Measurements from ENCODE around the gene VASP. TPM values are rescaled to one million over a fixed set of nuclear protein-coding genes. Genes with fewer than 3 reads are reported as not detected.

The VASP gene
- total and polyA plus RNA-seq, 2 of the 13 experiments (the other 11 are each of a cell fraction or from before 2014, with no cell fraction given) = 41.8 to 67.1 TPM

- peak; percentile 65; the same call in 1 of the 2 replicates for TF ChIP-seq PATZ1 (CRISPR knock-in tag; IDR thresholded peaks at IDR 0.05)
- no peak for TF ChIP-seq ZNF639 (CRISPR knock-in tag; conservative IDR thresholded peaks at IDR 0.05)
- TF ChIP-seq ZBTB46 (CRISPR knock-in tag; IDR thresholded peaks at IDR 0.05; ENCODE audit: borderline replicate concordance) = no peak
- no peak for TF ChIP-seq ZFP36 (IDR thresholded peaks at IDR 0.05; ENCODE audit: borderline replicate concordance, low read depth, low read length, partially characterized antibody)
- 0 out of 2 replicates have a peak, but pooled peaks have one; percentile 6 for TF ChIP-seq SAP130 (CRISPR knock-in tag; IDR thresholded peaks at IDR 0.05; ENCODE audit: low read depth)
- no peak for TF ChIP-seq ZNF724P (CRISPR knock-in tag; IDR thresholded peaks at IDR 0.05; ENCODE audit: borderline replicate concordance)
- 0 out of 2 replicates have a peak, but pooled peaks have one; percentile 1 for TF ChIP-seq PAXIP1 (CRISPR knock-in tag; conservative IDR thresholded peaks at IDR 0.05)
- TF ChIP-seq FOXK2 (IDR thresholded peaks at IDR 0.05) = no peak
- 0 out of 2 replicates have a peak, but pooled peaks have one; percentile 13 for TF ChIP-seq ZNF350 (CRISPR knock-in tag; IDR thresholded peaks at IDR 0.05; ENCODE audit: borderline replicate concordance, low read depth)
- TF ChIP-seq ARID2 (CRISPR knock-in tag; IDR thresholded peaks at IDR 0.05; ENCODE audit: borderline replicate concordance) = no peak
- TF ChIP-seq ZNF75D (CRISPR knock-in tag; IDR thresholded peaks at IDR 0.05; ENCODE audit: borderline replicate concordance) = no peak
- TF ChIP-seq SP5 (CRISPR knock-in tag; IDR thresholded peaks at IDR 0.05; ENCODE audit: borderline replicate concordance, low read depth) = peak; percentile 45; the same call in 1 of the 2 replicates
- TF ChIP-seq ETV6 (CRISPR knock-in tag; conservative IDR thresholded peaks at IDR 0.05) = peak; percentile 97
- 0 out of 2 replicates have a peak, but pooled peaks have one; percentile 20 for TF ChIP-seq ARID4A (CRISPR knock-in tag; IDR thresholded peaks at IDR 0.05; ENCODE audit: borderline replicate concordance)
- no peak for TF ChIP-seq ZNF768 (CRISPR knock-in tag; IDR thresholded peaks at IDR 0.05)
- 0 out of 2 replicates have a peak, but pooled peaks have one; percentile 18 for TF ChIP-seq ZMAT3 (CRISPR knock-in tag; conservative IDR thresholded peaks at IDR 0.05)
Observed at GRCh38 chr19:45515081-45515624, 7.9 kb downstream of the VASP start (continued).
